ENCODE data around the gene SWT1.
"Not testable (repeated sequence)": the region's sequence is repeated elsewhere in the genome, so short reads cannot be mapped to it uniquely, and the experiment has no call there.

Gene SWT1

DNA sequence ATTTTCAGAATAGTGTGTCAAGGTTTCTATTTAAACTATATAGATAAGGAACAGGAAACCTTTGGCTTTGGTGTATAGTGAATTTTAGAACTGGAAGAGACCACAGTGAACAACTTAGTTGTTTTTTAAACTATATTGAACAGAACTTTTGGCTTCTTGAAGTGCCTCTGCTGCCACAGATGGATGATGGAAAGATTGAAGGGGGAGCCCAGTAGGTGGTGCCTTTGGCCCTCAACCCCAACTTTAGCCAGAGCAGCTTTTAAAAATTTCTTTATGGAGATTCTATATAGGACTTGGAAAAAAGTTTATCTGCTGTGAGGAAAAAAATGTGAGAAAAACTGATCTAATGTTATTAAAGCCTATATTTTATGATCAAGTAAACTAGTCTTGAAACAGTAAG is 50.2 kb downstream of the SWT1 start:
- DNase-seq, result no peak
- Histone ChIP-seq H3K4me2 (ENCODE audit: insufficient read depth, low read length) (no peak overlapping the region), H3K36me3 (ENCODE audit: insufficient read depth, low read length) (no peaks in the 10 kb centered on the region), H3K79me2 (ENCODE audit: insufficient read depth, low read length) (no peaks in the 10 kb centered on the region), H3K27ac (ENCODE audit: low read length) (no peak overlapping the region), H2AFZ (ENCODE audit: low read depth, low read length) (no peak overlapping the region), H3K4me1 (ENCODE audit: insufficient read depth, low read length) (no peaks in the 10 kb centered on the region), H3K4me3 (ENCODE audit: low read depth in 1 of 2, low read length in 2 of 2) (no peak overlapping the region), H3K9me3 (ENCODE audit: insufficient read depth, low read length, severe bottlenecking) (no peaks in the 10 kb centered on the region), H3K27me3 (ENCODE audit: insufficient read depth, low read length, poor library complexity) (no peaks in the 10 kb centered on the region), H3K9ac (ENCODE audit: low read depth, low read length) (no peak overlapping the region), H4K20me1 (ENCODE audit: insufficient read depth, low read length) (no peaks in the 10 kb centered on the region)
- TF ChIP-seq CTCF (IDR thresholded peaks at IDR 0.05; ENCODE audit: borderline replicate concordance, extremely low read depth, low read length, poor library complexity, severe bottlenecking) (no peak), EZH2 (IDR thresholded peaks at IDR 0.05; ENCODE audit: borderline replicate concordance, low read depth, low read length, severe bottlenecking) (no peak)
- ATAC-seq (ENCODE audit: insufficient read depth, low read depth), result no peak

DNA sequence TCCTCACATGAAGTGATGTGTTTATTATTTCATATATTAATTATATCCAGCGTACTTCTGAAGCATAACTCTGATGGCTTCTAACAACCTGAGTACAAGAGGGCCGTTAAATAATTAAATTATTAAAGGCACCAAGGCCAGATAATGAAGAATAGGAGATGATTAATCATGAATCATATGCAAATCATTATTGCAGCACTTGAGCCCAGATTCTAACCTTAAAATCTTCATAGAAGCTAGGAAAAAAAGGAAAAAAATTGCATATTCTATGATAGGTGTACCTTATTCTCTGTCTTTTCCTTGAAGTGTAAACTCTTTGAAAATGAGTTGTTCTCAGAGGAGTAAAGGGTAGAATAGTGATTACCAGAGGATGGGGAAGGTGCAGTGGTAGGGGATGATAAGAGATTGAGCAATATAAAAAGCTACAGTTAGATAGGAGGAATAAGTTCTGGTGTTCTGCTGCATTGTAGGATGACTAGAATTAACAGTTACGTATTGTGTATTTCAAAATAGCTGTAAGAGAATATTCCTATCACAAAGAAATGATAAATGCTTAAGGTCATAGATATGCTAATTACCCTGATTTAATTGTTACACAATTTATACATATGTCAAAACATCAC is 51.1 kb downstream of the SWT1 start:
- no peak for ATAC-seq (ENCODE audit: insufficient read depth, low read depth)
- no peak overlapping the region for H3K4me3 ChIP-seq (ENCODE audit: low read depth in 1 of 2, low read length in 2 of 2)
- no peak overlapping the region for H2AFZ ChIP-seq (ENCODE audit: low read depth, low read length)
- H3K4me1 ChIP-seq (ENCODE audit: insufficient read depth, low read length), result no peaks in the 10 kb centered on the region
- TF ChIP-seq CTCF (IDR thresholded peaks at IDR 0.05; ENCODE audit: borderline replicate concordance, extremely low read depth, low read length, poor library complexity, severe bottlenecking) (no peak), EZH2 (IDR thresholded peaks at IDR 0.05; ENCODE audit: borderline replicate concordance, low read depth, low read length, severe bottlenecking) (no peak)
- H3K79me2 ChIP-seq (ENCODE audit: insufficient read depth, low read length), result no peaks in the 10 kb centered on the region
- DNase-seq, result no peak
- no peak overlapping the region for H3K9ac ChIP-seq (ENCODE audit: low read depth, low read length)
- H4K20me1 ChIP-seq (ENCODE audit: insufficient read depth, low read length), result no peaks in the 10 kb centered on the region
- H3K27ac ChIP-seq (ENCODE audit: low read length), result no peak overlapping the region
- no peak overlapping the region for H3K4me2 ChIP-seq (ENCODE audit: insufficient read depth, low read length)
- no peaks in the 10 kb centered on the region for H3K36me3 ChIP-seq (ENCODE audit: insufficient read depth, low read length)
- no peaks in the 10 kb centered on the region for H3K27me3 ChIP-seq (ENCODE audit: insufficient read depth, low read length, poor library complexity)
- no peaks in the 10 kb centered on the region for H3K9me3 ChIP-seq (ENCODE audit: insufficient read depth, low read length, severe bottlenecking)

GRCh38 chr1:185208626-185209180 is 51.7 kb downstream of the SWT1 start:
- no peak overlapping the region for H3K9ac ChIP-seq (ENCODE audit: low read depth, low read length)
- H4K20me1 ChIP-seq (ENCODE audit: insufficient read depth, low read length), result no peaks in the 10 kb centered on the region
- no peaks in the 10 kb centered on the region for H3K27me3 ChIP-seq (ENCODE audit: insufficient read depth, low read length, poor library complexity)
- no peaks in the 10 kb centered on the region for H3K79me2 ChIP-seq (ENCODE audit: insufficient read depth, low read length)
- no peaks in the 10 kb centered on the region for H3K9me3 ChIP-seq (ENCODE audit: insufficient read depth, low read length, severe bottlenecking)
- no peak overlapping the region for H3K4me2 ChIP-seq (ENCODE audit: insufficient read depth, low read length)
- no peak overlapping the region for H3K4me3 ChIP-seq (ENCODE audit: low read depth in 1 of 2, low read length in 2 of 2)
- H3K4me1 ChIP-seq (ENCODE audit: insufficient read depth, low read length), result no peaks in the 10 kb centered on the region
- TF ChIP-seq CTCF (IDR thresholded peaks at IDR 0.05; ENCODE audit: borderline replicate concordance, extremely low read depth, low read length, poor library complexity, severe bottlenecking) (no peak), EZH2 (IDR thresholded peaks at IDR 0.05; ENCODE audit: borderline replicate concordance, low read depth, low read length, severe bottlenecking) (no peak)
- H3K36me3 ChIP-seq (ENCODE audit: insufficient read depth, low read length), result no peaks in the 10 kb centered on the region
- no peak overlapping the region for H2AFZ ChIP-seq (ENCODE audit: low read depth, low read length)
- no peak for ATAC-seq (ENCODE audit: insufficient read depth, low read depth)
- DNase-seq, result no peak
- no peak overlapping the region for H3K27ac ChIP-seq (ENCODE audit: low read length)

DNA sequence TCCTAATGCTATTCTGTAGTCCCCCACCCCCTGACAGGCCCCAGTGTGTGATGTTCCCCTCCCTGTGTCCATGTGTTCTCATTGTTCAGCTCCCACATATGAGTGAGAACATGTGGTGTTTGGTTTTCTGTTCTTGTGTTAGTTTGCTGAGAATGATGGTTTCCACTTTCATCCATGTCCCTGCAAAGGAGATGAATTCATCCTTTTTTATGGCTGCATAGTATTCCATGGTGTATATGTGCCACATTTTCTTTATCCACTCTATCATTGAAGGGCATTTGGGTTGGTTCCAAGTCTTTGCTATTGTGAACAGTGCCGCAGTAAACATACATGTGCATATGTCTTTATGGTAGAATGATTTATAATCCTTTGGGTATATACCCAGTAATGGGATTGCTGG is 52.4 kb downstream of the SWT1 start:
- H3K4me1 ChIP-seq (ENCODE audit: insufficient read depth, low read length); H3K9me3 ChIP-seq (ENCODE audit: insufficient read depth, low read length, severe bottlenecking); H3K9ac ChIP-seq (ENCODE audit: low read depth, low read length); H4K20me1 ChIP-seq (ENCODE audit: insufficient read depth, low read length); ATAC-seq (ENCODE audit: insufficient read depth, low read depth); H3K36me3 ChIP-seq (ENCODE audit: insufficient read depth, low read length); H3K4me2 ChIP-seq (ENCODE audit: insufficient read depth, low read length); H3K79me2 ChIP-seq (ENCODE audit: insufficient read depth, low read length); DNase-seq; H3K27ac ChIP-seq (ENCODE audit: low read length); H3K27me3 ChIP-seq (ENCODE audit: insufficient read depth, low read length, poor library complexity); H3K4me3 ChIP-seq (ENCODE audit: low read depth in 1 of 2, low read length in 2 of 2); H2AFZ ChIP-seq (ENCODE audit: low read depth, low read length): not testable (repeated sequence)
